ENCODE measurements around the gene TWNK.

DNA sequence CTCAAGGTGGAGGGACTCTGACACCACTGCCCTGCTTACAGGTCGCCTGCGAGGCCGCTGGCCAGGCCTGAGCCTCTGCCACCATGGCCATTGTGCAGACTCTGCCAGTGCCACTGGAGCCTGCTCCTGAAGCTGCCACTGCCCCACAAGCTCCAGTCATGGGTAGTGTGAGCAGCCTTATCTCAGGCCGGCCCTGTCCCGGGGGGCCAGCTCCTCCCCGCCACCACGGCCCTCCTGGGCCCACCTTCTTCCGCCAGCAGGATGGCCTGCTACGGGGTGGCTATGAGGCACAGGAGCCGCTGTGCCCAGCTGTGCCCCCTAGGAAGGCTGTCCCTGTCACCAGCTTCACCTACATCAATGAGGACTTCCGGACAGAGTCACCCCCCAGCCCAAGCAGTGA lies 15.1 kb downstream of the TWNK start:
- no peak for TF ChIP-seq POLR2A (IDR thresholded peaks at IDR 0.05; ENCODE audit: low read depth, low read length)
- TF ChIP-seq SPI1 (IDR thresholded peaks at IDR 0.05; ENCODE audit: low read depth, low read length) = no peak
- no peak for TF ChIP-seq TAF1 (IDR thresholded peaks at IDR 0.05; ENCODE audit: low read depth, low read length)

Data from GM12891 (cell line).